ENCODE measurements around the gene ATG10. TPM values are rescaled to one million over a fixed set of nuclear protein-coding genes. Genes with fewer than 3 reads are reported as not detected.

Gene ATG10
- total RNA-seq, 1 donor from 2014 or later, result 8.1 TPM

DNA sequence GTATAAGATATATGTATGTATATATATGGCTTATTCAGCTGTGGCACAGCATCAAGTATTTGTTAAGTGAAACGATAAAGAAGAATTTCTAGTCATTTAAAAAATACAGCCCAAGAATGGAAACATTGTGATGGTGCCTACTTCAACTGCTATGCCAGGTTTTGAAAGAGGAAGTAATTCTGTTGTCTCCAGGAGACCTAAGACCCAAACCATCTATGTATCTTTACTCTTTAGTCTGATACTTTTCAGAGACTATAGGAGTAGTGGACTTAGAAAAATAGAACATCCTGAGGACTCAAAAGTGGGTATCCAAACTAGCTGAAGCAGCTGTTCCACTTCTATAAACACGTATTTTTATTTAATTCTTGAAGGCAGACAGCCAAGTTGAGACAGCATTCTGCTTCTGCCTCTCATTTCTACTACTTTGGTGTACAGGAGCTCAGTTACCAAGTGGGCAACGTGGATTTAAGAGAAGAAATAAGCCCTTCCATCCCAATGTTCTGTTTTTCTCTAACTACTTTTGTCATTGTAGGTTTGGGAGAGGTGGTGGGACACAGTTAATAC lies 195.6 kb downstream of the ATG10 start:
- ATAC-seq, result no peak

DNA sequence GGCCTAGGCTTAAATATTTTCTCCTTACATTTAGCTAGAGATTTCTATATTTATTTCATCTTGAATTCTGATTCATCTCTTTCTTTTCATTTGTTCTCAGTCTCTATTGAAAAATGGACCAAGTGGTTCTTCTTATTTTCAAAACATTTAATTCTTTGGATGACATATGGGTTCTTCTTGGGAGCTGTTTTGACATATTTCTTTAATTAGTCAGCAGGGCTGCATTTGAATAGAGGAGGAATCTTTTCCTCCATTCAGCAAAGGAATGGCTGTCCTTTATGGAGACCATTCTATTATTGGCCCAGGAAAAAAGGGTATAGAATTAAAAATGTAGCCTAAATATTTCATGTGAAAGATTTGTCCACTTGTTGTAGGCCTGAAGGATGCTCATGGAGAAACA lies 196.5 kb downstream of the ATG10 start:
- no peak for ATAC-seq

- ATAC-seq, result no peak
These were observed 198.1 kb downstream of the ATG10 start for GRCh38 chr5:82169892-82170291.

DNA sequence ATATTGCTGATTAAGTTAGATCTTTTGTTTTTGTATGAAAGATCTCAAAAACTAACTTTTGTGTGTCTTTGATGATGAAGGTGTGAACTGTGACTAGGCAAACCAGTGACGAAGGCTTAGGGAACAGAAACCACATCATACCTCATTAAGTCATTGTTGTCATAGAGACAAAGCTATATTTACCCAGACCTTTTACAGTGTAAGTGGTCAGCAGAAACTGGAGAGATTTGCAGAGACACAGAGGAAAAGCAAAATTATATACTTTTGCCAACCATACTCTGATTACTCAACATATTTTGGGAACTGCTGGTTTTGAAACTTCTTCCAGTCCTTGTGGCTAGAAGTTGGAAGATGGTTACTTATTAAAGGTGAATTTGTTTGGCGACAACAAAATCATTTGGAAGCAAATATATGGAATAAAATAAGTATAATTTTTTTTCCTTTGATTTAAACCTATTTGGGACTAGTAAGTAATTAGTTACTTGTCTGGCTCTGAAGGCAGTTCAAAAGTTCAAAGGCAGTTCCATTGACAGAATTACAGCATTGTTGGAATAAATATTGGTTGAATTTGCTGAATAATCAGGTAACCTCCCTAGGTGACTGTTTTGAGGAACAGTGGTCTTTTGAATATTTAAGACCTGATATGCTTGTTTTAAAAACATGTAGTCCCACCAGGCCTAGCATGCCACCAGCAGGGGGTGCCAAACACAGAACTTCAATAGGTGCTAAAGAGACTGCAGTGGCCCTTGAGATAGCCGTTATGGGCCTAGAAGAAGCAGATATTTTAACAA lies 202.5 kb downstream of the ATG10 start:
- peak; percentile 59 for ATAC-seq

- no peak for ATAC-seq
These were observed 203.0 kb downstream of the ATG10 start for GRCh38 chr5:82174919-82175219.

- ATAC-seq, result no peak
These were observed 204.4 kb downstream of the ATG10 start for GRCh38 chr5:82176115-82176814.

GRCh38 chr5:82178378-82178777 lies 206.6 kb downstream of the ATG10 start:
- ATAC-seq, result no peak

DNA sequence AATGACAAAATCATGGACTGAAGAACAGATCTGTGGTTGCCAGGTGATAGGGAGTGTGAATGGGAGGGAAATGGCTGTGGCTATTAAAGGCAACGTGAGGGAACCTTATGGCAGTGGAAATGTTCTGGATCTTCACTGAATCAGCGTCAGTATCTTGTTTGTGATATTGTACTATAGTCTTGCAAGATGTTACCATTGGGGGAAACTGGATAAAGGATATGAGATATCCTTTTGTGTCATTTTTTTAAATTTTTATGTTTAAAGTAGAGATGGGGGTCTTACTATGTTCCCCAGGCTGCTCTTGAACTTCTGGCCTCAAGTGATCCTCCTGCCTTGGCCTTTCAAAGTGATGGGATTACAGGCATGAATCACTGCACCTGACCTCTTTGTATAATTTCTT lies 210.8 kb downstream of the ATG10 start:
- no peak for ATAC-seq

DNA sequence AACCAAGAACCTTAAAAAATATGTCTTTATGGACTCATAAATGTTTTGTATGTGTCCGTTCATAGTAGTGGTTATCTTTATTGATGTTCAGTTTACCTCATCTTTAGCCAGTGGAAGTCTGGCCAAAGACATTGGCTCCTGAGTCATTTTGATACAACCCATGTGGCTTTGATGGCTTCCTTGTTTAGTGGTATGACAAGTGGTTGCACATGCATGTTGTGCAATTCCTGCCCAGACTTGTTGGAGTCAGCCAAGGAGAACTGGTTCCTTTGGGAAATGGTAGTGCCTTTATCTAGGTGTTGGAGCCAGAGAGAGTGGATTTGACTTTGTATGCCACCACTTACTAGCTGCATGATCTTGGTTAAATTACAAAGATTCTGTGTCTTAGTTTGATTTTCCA lies 212.0 kb downstream of the ATG10 start:
- ATAC-seq, result peak; percentile 98

- no peak for ATAC-seq
These were observed 214.0 kb downstream of the ATG10 start for GRCh38 chr5:82185851-82186250.

GRCh38 chr5:82197550-82197949 lies 225.7 kb downstream of the ATG10 start:
- no peak for ATAC-seq

- ATAC-seq, result no peak
These were observed 232.7 kb downstream of the ATG10 start for GRCh38 chr5:82204567-82204966.

GRCh38 chr5:82205005-82205404 lies 233.2 kb downstream of the ATG10 start:
- ATAC-seq, result no peak

- ATAC-seq, result no peak
These were observed 236.5 kb downstream of the ATG10 start for GRCh38 chr5:82208371-82208770.

DNA sequence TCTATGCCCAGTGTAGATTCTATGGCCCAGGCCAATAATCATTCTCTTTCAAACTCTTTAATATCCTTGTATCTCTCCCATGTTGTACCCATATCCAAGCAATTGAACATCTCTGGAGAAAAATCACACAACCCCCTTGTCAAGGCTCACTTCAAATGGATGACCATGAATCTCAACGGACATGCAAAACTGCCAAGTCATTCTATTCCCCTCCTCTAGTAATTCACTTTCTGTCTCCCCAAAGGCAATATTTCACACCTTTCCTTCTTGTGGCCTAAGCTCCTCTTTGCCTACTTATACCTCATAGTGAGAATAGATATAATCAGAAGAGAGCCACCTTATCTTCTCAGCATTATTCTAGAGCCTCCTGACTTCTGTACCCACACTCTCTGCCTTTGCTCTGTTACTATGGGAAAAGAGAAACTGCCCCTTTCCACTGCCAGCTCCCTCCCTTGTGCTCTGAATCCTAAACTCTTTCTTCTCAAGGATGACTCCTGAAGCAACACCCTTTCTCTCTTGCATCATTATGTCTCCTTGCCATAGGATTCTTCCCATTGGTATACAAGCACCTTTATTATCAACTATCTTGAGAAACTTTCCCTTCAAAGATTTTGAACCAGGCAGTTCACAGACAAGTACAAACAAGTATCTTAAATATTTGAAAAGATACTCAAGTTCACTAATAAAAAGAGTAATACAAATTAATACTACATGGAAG lies 240.2 kb downstream of the ATG10 start:
- ATAC-seq, result no peak

GRCh38 chr5:82217917-82218316 lies 246.1 kb downstream of the ATG10 start:
- ATAC-seq, result no peak

DNA sequence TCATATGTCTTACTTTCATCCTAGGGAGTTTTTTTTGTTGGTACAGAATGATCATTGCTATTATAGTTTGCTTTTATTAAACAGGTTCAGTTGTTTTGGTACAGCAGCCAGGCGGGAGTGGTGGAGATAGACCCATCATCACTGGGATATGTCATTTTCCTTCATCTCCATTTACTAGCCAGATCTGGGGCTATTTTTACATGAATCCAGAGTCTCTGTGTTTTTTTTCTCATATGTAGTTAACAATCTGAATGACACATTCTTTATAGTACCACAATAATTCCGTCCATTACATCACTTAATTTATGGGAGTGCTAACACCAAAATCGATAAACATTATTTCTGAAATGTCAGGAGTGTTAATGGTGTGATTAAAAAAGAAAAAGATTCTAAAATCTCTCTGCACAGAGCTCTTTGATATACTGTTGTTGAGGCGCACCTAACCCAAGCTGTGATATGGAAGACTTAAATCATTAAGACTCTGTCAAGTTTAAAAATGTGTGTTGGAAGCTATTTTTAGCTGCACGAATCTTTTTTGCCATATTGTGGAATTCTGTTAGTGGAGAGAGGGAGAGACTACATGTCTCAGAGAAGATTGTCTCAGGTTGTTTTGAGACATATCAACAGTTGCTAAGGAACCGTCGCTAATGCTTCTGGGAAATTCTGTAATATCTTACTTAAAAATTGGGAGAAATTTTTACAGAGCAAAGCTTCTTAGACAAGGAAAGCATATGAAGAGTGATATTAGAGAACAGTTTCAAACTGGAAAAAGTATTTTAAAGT lies 246.7 kb downstream of the ATG10 start:
- no peak for ATAC-seq

DNA sequence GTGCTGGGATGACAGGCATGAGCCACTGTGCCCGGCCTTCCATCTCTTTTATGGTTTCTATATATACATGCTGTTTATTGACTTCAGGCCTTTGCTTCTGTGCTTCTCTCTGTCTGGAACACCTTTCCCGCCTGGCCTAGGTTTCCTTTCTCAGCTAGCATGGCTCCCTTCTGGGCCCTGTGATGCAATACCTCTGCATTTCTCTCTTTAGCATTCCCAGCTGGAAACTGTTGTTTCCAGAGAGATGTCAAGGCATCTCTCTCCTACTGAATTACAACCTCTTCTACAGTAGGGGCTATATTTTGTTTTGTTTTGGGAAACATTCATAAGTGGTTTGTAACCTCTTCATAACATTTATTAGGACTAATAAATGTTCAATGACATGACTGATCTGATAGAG lies 249.2 kb downstream of the ATG10 start:
- ATAC-seq, result no peak

GRCh38 chr5:82222597-82223574 lies 251.1 kb downstream of the ATG10 start:
- ATAC-seq, result no peak

- peak; percentile 92 for ATAC-seq
These were observed 253.8 kb downstream of the ATG10 start for GRCh38 chr5:82225525-82226172.

DNA sequence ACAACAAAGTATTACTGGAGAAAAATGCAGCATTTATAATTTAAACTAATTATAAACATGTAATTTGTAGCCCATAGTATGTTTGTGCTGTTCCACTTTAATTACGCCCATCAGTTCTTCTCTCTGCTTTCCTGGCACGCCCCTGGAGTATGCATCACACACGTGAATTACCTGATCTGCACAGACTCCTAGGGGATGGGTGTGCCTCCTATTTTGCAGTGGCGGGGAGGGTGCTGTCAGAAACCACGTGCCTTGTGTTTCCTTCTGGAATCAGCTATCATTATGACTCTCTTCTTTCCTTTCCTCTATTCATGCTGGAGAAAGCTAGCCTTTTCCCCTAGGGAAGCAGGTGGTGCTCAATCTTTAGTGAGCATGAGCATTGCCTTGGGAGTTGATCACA lies 263.1 kb downstream of the ATG10 start:
- peak; percentile 97 for ATAC-seq

Data from esophagus mucosa (tissue), 1 donor.